Uterus (tissue), 2 donors: ENCODE data around the gene NXN.

Source experiments
- CTCF ChIP-seq, 4 experiments: fragments of 200-600 bp in 2 of 4; fragments of 450-650 bp in 2 of 4; sonication (generic) in 2 of 4; IDR thresholded peaks; one replicate each; pipeline ENCODE4 v1.5.1; 2016 to 2019; ENCODE audit warnings: antibody characterized with exemption in 4 of 4, mild to moderate bottlenecking in 2 of 4, moderate library complexity in 1 of 4
- POLR2A ChIP-seq, 2 donors: fragments of 450-650 bp; IDR thresholded peaks; one replicate each; pipeline ENCODE4 v1.6.1; 2016; ENCODE audit warnings: antibody characterized with exemption in 2 of 2, mild to moderate bottlenecking in 1 of 2, moderate library complexity in 1 of 2

- TF ChIP-seq CTCF (IDR thresholded peaks at IDR 0.05) (no peak), POLR2A (IDR thresholded peaks at IDR 0.05) (no peak)
Measured at GRCh38 chr17:913207-913606, 66.4 kb downstream of the NXN start.
